K562 (cell line): ENCODE measurements around the gene TRAF3.
"Not testable (repeated sequence)": the region's sequence is repeated elsewhere in the genome, so short reads cannot be mapped to it uniquely, and the experiment has no call there.

Experiments used
- CREM ChIP-seq: IDR thresholded peaks from 2 replicates; pipeline ENCODE4 v1.6.1; 2014; ENCODE audit warnings: antibody characterized with exemption, low read depth
- ELF1 ChIP-seq: fragments of 200-800 bp; sonication (Bioruptor generic); IDR thresholded peaks from 2 replicates; pipeline ENCODE4 v1.6.1; 2016; ENCODE audit warnings: missing genetic modification characterization, missing compliant biosample characterization
- ESRRA ChIP-seq: fragments of 450-650 bp; IDR thresholded peaks from 2 replicates; pipeline ENCODE4 v1.6.1; 2014; ENCODE audit warnings: low read depth, mild to moderate bottlenecking, moderate library complexity, borderline replicate concordance
- FOXM1 ChIP-seq, 2 experiments: fragments of 450-650 bp in 1 of 2; sonication (generic) in 1 of 2; formaldehyde crosslinking in 1 of 2; IDR thresholded peaks; 2 replicates each; pipeline versions ENCODE4 v1.6.1 to v1.9.0; 2017 to 2022; ENCODE audit warnings: low read depth in 2 of 2, mild to moderate bottlenecking in 2 of 2, missing genetic modification reagents in 1 of 2, moderate library complexity in 1 of 2
- GATA2 ChIP-seq: sonication (generic); formaldehyde crosslinking; IDR thresholded peaks from 2 replicates; pipeline ENCODE4 v1.4.0; 2020; ENCODE audit warnings: mild to moderate bottlenecking, missing genetic modification reagents

DNA sequence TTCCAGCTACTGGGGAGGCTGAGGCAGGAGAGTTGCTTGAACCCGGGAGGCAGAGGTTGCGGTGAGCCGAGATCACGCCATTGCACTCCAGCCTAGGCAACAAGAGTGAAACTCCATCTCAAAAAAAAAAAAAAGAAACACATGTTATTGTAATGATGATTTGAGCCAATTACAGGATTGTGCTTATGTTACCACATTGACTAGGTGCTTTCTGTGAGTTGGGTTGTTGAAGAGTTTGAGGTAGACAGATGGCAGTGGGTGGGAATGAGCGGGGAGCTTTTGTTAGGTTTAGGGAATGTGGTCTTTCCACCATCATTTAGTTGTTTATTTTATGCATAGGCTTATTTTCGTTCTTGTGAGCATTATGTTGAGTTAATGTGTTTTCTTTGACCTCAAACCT lies 45.6 kb downstream of the TRAF3 start:
- TF ChIP-seq CREM; GATA2 (CRISPR knock-in tag); ELF1; FOXM1 (IDR thresholded peaks at IDR 0.05; ENCODE audit: low read depth); FOXM1 (CRISPR knock-in tag; IDR thresholded peaks at IDR 0.05; ENCODE audit: low read depth); ESRRA: not testable (repeated sequence)
